Measurements from ENCODE around the gene OLFML3. TPM values are rescaled to one million over a fixed set of nuclear protein-coding genes. Genes with fewer than 3 reads are reported as not detected.

Gene OLFML3
- total and polyA plus RNA-seq, 2 of the 13 experiments (the other 11 are each of a cell fraction or from before 2014, with no cell fraction given): 2.0 to 5.1 TPM

- in situ Hi-C loops (cut with HindIII; ENCODE audit: extremely low pct_ligation_motif_present, low pct_unique_long_range_greater_than_20kb): no loop called here
- no peak overlapping the region for H3K9ac ChIP-seq (ENCODE audit: insufficient read depth, low read depth, low read length)
- intact Hi-C loops (cut with micrococcal nuclease; ENCODE audit: unreplicated experiment): no loop called here
- no peak for ATAC-seq
- H3K27me3 ChIP-seq (ENCODE audit: control insufficient read depth in 1 of 2, insufficient read depth in 2 of 2, low read length in 2 of 2): no peaks in the 10 kb centered on the region
- peaks cover 15% of the 10 kb centered on the region for H3K9me3 ChIP-seq (ENCODE audit: low read length)
- no peak overlapping the region for H3K4me3 ChIP-seq (replicated peaks in 1 of 3; ENCODE audit: insufficient read depth in 1 of 3, low read depth in 2 of 3, low read length in 3 of 3)
- CTCF ChIA-PET (ENCODE audit: low intra/inter-chr PET ratio, low total read pairs): no interaction called here
- no CpG with 5 or more reads among the region's 2 CpGs for WGBS (ENCODE audit: low lambda C conversion rate)
- DNase-seq (ENCODE audit: low spot score): no peak
- no peaks in the 10 kb centered on the region for H3K36me3 ChIP-seq (replicated peaks in 1 of 2; ENCODE audit: control insufficient read depth in 1 of 2, insufficient read depth in 2 of 2, low read length in 2 of 2)
- no peak overlapping the region for H3K4me2 ChIP-seq (ENCODE audit: low read depth, low read length)
- no peaks in the 10 kb centered on the region for H4K20me1 ChIP-seq (ENCODE audit: insufficient read depth, low read length)
- no peak overlapping the region for H3K27ac ChIP-seq (ENCODE audit: extremely low read length, insufficient read depth, low read length)
- FAIRE-seq: no peak
- BruUV-seq (replicated peaks): no TSS peak
- H2AFZ ChIP-seq (ENCODE audit: low read length): no peak overlapping the region
- POLR2A ChIA-PET: no interaction called here
- TF ChIP-seq RNF219 (CRISPR knock-in tag; IDR thresholded peaks at IDR 0.05) (no peak), FOSL1 (CRISPR knock-in tag; IDR thresholded peaks at IDR 0.05; ENCODE audit: borderline replicate concordance) (no peak), HNF4G (IDR thresholded peaks at IDR 0.05; ENCODE audit: borderline replicate concordance, low read depth, low read length) (no peak), HNF4G (CRISPR knock-in tag; IDR thresholded peaks at IDR 0.05; ENCODE audit: borderline replicate concordance, low read depth) (no peak), ATF2 (CRISPR knock-in tag; IDR thresholded peaks at IDR 0.05) (no peak), ZSCAN21 (CRISPR knock-in tag; IDR thresholded peaks at IDR 0.05; ENCODE audit: borderline replicate concordance) (no peak), ZFY (CRISPR knock-in tag; IDR thresholded peaks at IDR 0.05) (no peak), ETS1 (CRISPR knock-in tag; IDR thresholded peaks at IDR 0.05) (no peak), HNRNPK (IDR thresholded peaks at IDR 0.05; ENCODE audit: low read depth, low read length, poor library complexity, severe bottlenecking) (no peak)
- H3K79me2 ChIP-seq (ENCODE audit: insufficient read depth, low read length): no peaks in the 10 kb centered on the region
- H3K4me1 ChIP-seq (ENCODE audit: insufficient read depth, low read length): 0 out of 2 replicates have a peak, but pooled peaks cover 4% of the 10 kb centered on the region
Observed at GRCh38 chr1:113993766-113994165, 14.5 kb downstream of the OLFML3 start.

Measured in HepG2 (cell line).